Skin epidermis (tissue), 12 donors: ENCODE results near the gene TRAF4.
"Not testable (repeated sequence)": the region's sequence is repeated elsewhere in the genome, so short reads cannot be mapped to it uniquely, and the experiment has no call there.

ENCODE experiments used
- H3K27ac ChIP-seq, 21 experiments: fragments of 200-600 bp; sonication (generic) in 11 of 21; one replicate each; pipeline ENCODE4 v1.5.0; 2020; ENCODE audit warnings: mild to moderate bottlenecking in 3 of 21, inconsistent platforms in 2 of 21, moderate library complexity in 2 of 21
- H3K4me3 ChIP-seq, 7 experiments: fragments of 200-600 bp; sonication (generic) in 2 of 7; one replicate each; pipeline ENCODE4 v1.5.0; 2020; ENCODE audit warnings: inconsistent platforms in 2 of 7, mild to moderate bottlenecking in 2 of 7, moderate library complexity in 1 of 7

The TRAF4 gene

DNA sequence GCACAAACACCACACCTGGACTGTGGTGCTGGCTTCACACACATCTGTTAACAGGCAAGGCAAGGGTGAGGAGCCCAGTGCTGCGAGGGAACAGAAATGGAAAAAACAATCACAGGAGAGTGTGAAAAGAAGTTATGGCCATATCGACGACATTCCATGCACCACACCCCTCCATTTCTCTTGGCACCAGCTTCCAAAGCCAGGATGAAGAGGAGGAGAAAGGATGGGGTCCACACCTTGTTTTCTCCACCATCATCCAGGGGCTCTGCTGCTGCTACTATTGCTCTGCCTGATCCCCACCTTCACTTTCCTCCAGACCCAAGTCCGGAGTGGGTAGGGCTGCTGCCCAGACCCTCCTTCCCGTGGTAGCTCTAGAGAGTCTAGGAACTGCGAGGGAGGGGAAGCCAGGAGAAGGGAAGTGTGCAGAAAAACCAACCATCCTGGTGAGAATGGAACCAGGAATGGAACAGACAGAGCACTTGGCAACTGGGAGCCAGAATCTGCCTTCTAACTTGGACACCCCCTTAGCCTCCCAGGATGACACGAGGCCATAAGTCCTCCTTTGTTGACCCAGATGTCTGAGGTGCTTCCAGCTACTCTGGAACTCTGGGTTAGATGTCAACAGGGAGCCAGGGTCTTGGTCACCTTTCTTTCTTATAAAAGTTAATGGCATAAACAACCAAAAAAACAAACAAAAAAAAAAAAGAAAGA, 31.0 kb upstream of the TRAF4 start:
- Histone ChIP-seq H3K27ac (peak overlapping the region in 4 of 21 experiments; percentile 83 to 93 (median 88)), H3K4me3 (no peak overlapping the region)

DNA sequence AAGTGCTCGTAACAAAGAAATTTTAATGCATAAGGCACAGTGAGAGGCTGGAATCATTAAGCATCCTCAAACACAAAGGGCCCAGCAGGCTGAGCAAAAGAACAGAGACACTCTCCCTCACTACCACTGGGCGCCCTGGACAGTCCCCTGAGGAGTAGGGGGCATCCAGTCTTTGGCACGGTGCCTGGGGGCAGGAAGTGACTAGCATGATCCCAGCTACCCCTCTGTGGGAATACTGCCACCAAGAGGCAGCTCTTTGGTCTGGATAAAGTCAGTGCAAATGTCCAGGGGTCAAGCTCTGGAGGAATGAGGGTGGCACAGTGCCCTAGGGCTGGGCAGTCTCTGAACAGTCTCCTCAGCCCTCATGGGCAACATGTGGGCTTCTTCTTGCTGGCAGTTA, 29.5 kb upstream of the TRAF4 start:
- no peak overlapping the region for H3K27ac ChIP-seq
- H3K4me3 ChIP-seq, result no peak overlapping the region

DNA sequence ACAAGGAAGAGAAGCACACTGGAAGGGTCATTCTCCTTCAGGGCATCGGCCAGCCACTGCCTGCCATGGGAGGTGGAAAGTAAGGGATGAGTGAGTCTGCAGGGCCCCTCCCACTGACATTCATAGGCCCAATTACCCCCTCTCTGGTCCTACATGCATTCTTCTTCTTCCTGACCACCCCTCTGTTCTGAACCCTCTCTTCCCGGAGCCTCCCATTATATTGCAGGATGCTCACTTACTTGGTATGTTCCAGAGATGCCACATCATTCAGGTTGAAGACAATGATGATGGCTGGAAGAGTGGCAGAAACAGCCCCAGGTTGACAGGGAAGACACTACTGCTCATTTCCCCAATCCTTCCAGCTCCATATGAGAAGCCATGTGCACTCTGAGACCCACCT, 28.6 kb upstream of the TRAF4 start:
- H3K27ac ChIP-seq, result no peak overlapping the region
- H3K4me3 ChIP-seq, result no peak overlapping the region

DNA sequence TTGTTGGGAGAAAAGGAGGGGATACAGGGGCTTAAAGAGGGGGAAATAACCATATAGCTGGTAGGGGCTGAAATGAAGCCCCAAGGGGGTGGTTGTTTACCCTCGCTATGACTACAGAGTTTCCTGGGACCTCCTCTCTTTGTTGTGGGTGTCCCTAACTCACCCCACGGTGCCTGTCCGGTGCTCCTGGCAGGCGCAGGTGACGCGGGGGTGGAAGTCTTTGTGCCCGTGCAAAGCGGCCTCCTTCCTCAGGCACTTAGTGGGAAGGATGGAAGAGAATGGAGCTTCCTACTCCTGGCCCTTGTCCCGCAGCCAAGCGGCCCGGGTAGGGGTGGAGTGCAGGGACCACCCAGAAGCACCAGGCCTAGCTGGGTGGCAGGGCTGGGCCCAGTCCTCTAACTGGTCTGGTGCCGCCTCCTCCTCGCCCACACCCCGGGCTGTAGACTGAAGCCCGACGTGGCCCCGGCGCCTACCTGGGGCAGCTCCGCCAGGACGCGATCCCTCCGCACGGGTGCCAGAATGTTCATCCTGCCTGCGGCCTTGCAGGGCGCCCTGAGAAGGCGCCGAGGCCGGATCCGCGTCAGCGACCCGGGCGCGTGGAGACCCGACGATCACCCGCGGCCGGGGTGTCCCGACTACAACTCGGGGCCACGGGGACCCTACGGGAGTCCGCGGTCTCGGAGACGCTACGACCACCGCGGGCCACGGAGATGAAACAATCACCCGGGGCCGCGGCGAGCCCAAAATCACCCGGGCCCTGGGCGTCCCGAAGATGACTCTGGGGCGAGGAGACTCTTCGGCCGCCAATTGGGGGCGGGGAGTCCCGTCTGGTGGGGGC, 26.9 kb upstream of the TRAF4 start:
- H3K4me3 ChIP-seq, result peak overlapping the region; percentile 37 to 78 (median 57)

GRCh38 chr17:28717578-28718332, 26.1 kb upstream of the TRAF4 start, which contains the start of gene RAB34:
RAB34 (minus strand) TSS chr17:28717868; CDS start chr17:28717266, 602 bp downstream.
- Histone ChIP-seq H3K27ac (peak within 1 kb of the TSS; percentile 40 to 96 (median 88)), H3K4me3 (peak within 1 kb of the TSS; percentile 37 to 83 (median 57))

More for the DNA sequence above, 26.9 kb upstream of the TRAF4 start:
- peak overlapping the region; percentile 40 to 96 (median 88) for H3K27ac ChIP-seq

- Histone ChIP-seq H3K27ac (peak overlapping the region in 20 of 21 experiments; percentile 40 to 96 (median 89)), H3K4me3 (peak overlapping the region; percentile 37 to 83 (median 57))
Measured at GRCh38 chr17:28718333-28719020, 25.3 kb upstream of the TRAF4 start.

GRCh38 chr17:28719021-28719433, 24.8 kb upstream of the TRAF4 start:
- H3K4me3 ChIP-seq, result peak overlapping the region; percentile 62 to 83 (median 68)
- H3K27ac ChIP-seq, result peak overlapping the region in 20 of 21 experiments; percentile 23 to 96 (median 89)

DNA sequence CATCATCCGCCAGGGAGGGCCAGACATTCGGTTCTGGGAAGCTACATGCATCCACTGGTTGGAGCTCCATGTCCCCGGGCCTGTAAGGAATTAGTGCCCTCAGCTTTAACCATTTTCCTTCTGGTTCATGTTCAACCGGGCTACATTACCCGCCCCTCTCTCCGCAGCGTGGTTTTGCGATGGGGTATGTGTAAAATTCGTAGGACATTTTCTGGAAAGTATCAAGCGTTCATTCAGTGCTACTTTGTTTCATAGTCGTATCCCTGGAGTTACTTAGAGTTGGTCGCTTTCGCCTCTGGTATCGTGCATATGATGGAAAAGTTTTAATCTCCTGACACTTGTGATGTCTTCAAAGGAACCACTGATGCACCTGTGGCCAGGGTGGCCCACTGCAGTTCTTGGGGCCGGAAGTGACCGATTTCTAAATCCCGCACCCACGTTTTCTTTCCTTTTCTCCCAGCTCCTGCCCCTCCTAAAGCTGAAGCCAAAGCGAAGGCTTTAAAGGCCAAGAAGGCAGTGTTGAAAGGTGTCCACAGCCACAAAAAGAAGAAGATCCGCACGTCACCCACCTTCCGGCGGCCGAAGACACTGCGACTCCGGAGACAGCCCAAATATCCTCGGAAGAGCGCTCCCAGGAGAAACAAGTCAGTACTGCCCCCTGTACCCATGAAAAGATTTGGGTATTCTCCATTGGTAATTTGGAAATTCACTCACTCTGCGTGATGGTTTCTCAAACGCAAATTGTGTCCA, 23.4 kb upstream of the TRAF4 start:
- H3K27ac ChIP-seq, result peak overlapping the region; percentile 51 to 96 (median 90)
- peak overlapping the region; percentile 62 to 83 (median 68) for H3K4me3 ChIP-seq

DNA sequence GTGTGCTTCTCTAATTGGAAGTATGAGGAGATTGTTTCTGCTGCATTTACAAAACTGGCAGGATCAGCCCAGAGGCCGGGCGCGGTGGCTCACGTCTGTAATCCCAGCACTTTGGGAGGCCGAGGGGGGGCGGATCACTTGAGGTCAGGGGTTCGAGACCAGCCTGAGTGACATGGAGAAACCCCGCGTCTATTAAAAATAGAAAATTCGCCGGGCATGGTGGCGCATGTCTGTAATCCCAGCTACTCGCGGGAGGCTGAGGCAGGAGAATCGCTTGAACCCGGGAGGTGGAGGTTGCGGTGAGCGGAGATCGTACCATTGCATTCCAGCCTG, 22.8 kb upstream of the TRAF4 start:
- peak overlapping the region; percentile 62 to 83 (median 68) for H3K4me3 ChIP-seq
- peak overlapping the region in 18 of 21 experiments; percentile 68 to 96 (median 90) for H3K27ac ChIP-seq

DNA sequence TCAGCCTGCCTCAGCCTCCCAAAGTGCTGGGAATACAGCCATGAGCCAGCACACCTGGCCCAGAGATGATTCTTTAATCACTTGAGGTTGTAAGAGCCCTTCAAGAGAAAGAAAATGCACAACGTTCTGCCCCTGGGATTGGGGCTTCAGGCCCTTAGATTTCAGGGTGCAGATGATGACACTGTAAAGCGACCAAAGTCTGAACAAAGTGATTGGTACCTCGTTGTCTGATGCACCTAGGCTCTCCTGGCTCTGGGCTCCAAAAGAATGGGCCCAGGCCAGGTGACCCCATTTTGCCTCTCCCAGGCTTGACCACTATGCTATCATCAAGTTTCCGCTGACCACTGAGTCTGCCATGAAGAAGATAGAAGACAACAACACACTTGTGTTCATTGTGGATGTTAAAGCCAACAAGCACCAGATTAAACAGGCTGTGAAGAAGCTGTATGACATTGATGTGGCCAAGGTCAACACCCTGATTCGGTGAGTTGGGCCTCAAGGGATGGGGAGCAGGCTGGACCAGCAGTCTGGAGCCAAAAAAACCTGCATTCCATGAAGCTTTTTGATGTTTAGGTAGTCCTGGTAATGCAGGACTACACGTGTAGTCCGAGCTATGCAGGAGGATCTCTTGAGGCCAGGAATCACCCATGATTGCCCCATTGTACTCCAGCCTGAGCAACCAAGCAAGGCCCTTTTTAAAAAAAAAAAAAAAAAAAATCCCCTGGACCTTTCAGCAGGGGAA, 21.2 kb upstream of the TRAF4 start:
- Histone ChIP-seq H3K27ac (peak overlapping the region in 6 of 21 experiments; percentile 10 to 95 (median 88)), H3K4me3 (peak overlapping the region in 1 of 7 experiments; percentile 67)

GRCh38 chr17:28723159-28723835, 20.5 kb upstream of the TRAF4 start:
- Histone ChIP-seq H3K4me3 (no peak overlapping the region), H3K27ac (peak overlapping the region in 7 of 21 experiments; percentile 7 to 60 (median 20))

DNA sequence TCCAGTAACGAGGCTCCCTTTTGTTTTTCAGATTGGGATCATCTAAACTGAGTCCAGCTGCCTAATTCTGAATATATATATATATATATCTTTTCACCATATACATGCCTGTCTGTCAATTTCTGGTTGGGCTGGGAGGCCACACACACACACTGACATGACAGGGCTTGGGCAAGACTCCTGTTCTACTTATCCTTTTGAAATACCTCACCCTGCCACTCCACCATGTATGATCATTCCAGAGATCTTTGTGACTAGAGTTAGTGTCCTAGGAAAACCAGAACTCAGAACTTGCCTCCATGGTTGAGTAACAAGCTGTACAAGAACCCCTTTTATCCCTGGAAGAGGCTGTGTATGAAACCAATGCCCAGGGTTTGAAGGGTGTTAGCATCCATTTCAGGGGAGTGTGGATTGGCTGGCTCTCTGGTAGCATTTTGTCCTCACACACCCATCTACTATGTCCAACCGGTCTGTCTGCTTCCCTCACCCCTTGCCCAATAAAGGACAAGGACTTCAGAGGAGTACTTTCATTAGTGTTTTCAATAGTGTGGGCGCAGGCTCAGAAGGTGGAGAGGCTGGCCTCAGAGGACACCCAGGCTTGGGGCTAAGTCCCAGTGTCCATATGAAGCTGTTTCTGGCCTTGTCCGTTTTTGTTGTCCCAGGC, 19.8 kb upstream of the TRAF4 start:
- H3K4me3 ChIP-seq, result not testable (repeated sequence)
- H3K27ac ChIP-seq, result peak overlapping the region in 10 of 21 experiments; percentile 2 to 98 (median 38)

GRCh38 chr17:28724500-28725165, 19.2 kb upstream of the TRAF4 start:
- H3K4me3 ChIP-seq, result peak overlapping the region in 2 of 7 experiments; percentile 60 to 63
- H3K27ac ChIP-seq, result peak overlapping the region in 13 of 21 experiments; percentile 20 to 99 (median 86)

GRCh38 chr17:28725166-28725659, 18.6 kb upstream of the TRAF4 start:
- Histone ChIP-seq H3K27ac (peak overlapping the region in 20 of 21 experiments; percentile 48 to 99 (median 86)), H3K4me3 (peak overlapping the region; percentile 56 to 71 (median 62))

DNA sequence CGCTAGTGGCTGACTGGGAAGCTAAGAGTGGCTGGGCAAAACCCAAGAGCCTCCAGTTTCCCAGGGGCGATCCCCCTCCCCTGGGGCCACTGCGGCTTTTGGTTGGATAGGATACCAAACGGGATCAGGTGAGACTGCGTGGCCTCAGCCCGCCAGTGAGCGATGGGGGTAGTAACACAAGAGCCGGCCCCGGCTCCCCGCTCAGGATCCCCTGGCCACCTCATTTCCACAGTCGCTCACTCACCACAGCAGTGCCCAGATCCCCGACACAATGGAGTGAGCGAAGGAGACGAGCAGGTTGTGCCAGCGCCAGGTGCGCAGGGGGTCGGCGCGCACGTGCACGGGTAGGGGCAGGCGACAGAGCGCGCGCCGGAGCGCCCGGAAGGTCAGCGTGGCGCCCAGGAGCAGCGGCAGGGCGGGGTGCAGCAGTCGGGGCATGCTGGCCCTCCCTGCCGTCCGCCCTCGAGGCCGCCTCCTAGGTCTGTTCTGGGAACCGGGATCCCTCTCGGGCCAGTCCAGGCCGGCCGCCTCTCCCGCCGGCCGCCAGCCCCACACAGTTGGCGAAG, 18.1 kb upstream of the TRAF4 start:
- Histone ChIP-seq H3K4me3 (peak overlapping the region; percentile 56 to 71 (median 62)), H3K27ac (peak overlapping the region in 20 of 21 experiments; percentile 48 to 99 (median 86))
